ENCODE data around the gene CDH4.

Gene CDH4

GRCh38 chr20:61254881-61255626 lies 3.0 kb downstream of the CDH4 start:
- TF ChIP-seq ZBTB7A (IDR thresholded peaks at IDR 0.05; ENCODE audit: low read depth) (no peak), REST (IDR thresholded peaks at IDR 0.05; ENCODE audit: low read depth) (no peak), TCF12 (IDR thresholded peaks at IDR 0.05; ENCODE audit: low read depth) (no peak), TAF1 (IDR thresholded peaks at IDR 0.05; ENCODE audit: low read depth) (no peak), YY1 (IDR thresholded peaks at IDR 0.05; ENCODE audit: low read depth) (no peak), RAD21 (IDR thresholded peaks at IDR 0.05; ENCODE audit: low read depth) (no peak), EGR1 (IDR thresholded peaks at IDR 0.05) (no peak), CEBPB (IDR thresholded peaks at IDR 0.05) (no peak)

DNA sequence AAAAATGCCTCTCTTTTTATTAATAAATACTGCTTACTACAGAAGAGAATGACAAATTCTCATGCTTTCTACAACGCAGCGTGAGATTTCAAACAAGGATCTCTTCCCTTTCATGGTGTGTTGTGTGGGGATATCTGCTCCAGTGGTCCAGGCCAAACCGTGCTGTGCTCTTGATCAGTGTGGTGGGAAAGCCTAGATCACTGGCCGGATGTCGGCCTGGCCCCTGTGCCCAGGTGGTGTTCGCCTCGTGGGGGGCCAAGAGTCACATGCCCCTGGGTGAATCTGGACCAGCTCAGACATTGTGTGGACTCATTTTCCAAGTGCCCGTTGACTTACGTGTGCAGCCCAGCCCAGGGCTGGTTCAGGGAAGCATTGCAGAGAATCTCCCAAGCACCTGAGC lies 4.3 kb downstream of the CDH4 start:
- no peak for TF ChIP-seq NFIC (IDR thresholded peaks at IDR 0.05)
- no peak for TF ChIP-seq CEBPB (IDR thresholded peaks at IDR 0.05)
- TF ChIP-seq ZBTB7A (IDR thresholded peaks at IDR 0.05; ENCODE audit: low read depth), result no peak
- no peak for TF ChIP-seq EGR1 (IDR thresholded peaks at IDR 0.05)
- TF ChIP-seq TEAD4 (IDR thresholded peaks at IDR 0.05), result no peak
- TF ChIP-seq TCF12 (IDR thresholded peaks at IDR 0.05; ENCODE audit: low read depth), result no peak
- no peak for TF ChIP-seq YY1 (IDR thresholded peaks at IDR 0.05; ENCODE audit: low read depth)
- no peak for TF ChIP-seq MAX (IDR thresholded peaks at IDR 0.05)
- TF ChIP-seq TAF1 (IDR thresholded peaks at IDR 0.05; ENCODE audit: low read depth), result no peak
- TF ChIP-seq EP300 (IDR thresholded peaks at IDR 0.05; ENCODE audit: borderline replicate concordance), result no peak
- TF ChIP-seq RAD21 (IDR thresholded peaks at IDR 0.05; ENCODE audit: low read depth), result no peak
- TF ChIP-seq CREB1 (IDR thresholded peaks at IDR 0.05; ENCODE audit: low read depth), result no peak
- no peak for TF ChIP-seq REST (IDR thresholded peaks at IDR 0.05; ENCODE audit: low read depth)
- TF ChIP-seq FOXM1 (IDR thresholded peaks at IDR 0.05; ENCODE audit: borderline replicate concordance, low read depth), result no peak

GRCh38 chr20:61256824-61257223 lies 4.8 kb downstream of the CDH4 start:
- TF ChIP-seq FOXM1 (IDR thresholded peaks at IDR 0.05; ENCODE audit: borderline replicate concordance, low read depth) (no peak), EP300 (IDR thresholded peaks at IDR 0.05; ENCODE audit: borderline replicate concordance) (no peak), CREB1 (IDR thresholded peaks at IDR 0.05; ENCODE audit: low read depth) (no peak), REST (IDR thresholded peaks at IDR 0.05; ENCODE audit: low read depth) (no peak), ZBTB7A (IDR thresholded peaks at IDR 0.05; ENCODE audit: low read depth) (no peak)

DNA sequence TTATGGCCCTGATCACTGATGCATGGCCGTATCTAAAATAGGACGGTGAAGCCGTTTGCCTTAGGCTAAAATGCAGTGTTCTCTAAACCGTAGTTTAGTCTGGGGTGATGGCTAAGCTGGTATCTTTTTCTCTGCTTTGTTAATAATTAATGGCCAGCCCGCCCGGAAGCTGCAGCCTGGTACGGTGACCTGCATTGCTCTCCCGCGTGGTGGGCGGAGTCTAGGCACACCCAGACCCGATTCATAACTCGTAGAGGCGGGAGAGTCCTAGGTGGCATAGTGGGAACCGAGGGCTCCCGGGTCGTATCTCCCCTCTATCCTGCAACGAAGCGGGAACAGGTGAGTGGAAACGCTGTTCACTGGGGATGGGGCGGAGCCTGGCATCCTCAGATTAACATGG lies 5.5 kb downstream of the CDH4 start:
- no peak for TF ChIP-seq NFIC (IDR thresholded peaks at IDR 0.05)
- TF ChIP-seq USF1 (IDR thresholded peaks at IDR 0.05), result no peak
- no peak for TF ChIP-seq YY1 (IDR thresholded peaks at IDR 0.05; ENCODE audit: low read depth)
- no peak for TF ChIP-seq MAX (IDR thresholded peaks at IDR 0.05)
- no peak for TF ChIP-seq TEAD4 (IDR thresholded peaks at IDR 0.05)
- TF ChIP-seq FOXM1 (IDR thresholded peaks at IDR 0.05; ENCODE audit: borderline replicate concordance, low read depth), result no peak
- TF ChIP-seq CREB1 (IDR thresholded peaks at IDR 0.05; ENCODE audit: low read depth), result no peak
- no peak for TF ChIP-seq TAF1 (IDR thresholded peaks at IDR 0.05; ENCODE audit: low read depth)
- TF ChIP-seq RAD21 (IDR thresholded peaks at IDR 0.05; ENCODE audit: low read depth), result no peak
- no peak for TF ChIP-seq CEBPB (IDR thresholded peaks at IDR 0.05)
- TF ChIP-seq EP300 (IDR thresholded peaks at IDR 0.05; ENCODE audit: borderline replicate concordance), result no peak
- no peak for TF ChIP-seq ZBTB7A (IDR thresholded peaks at IDR 0.05; ENCODE audit: low read depth)
- TF ChIP-seq TCF12 (IDR thresholded peaks at IDR 0.05; ENCODE audit: low read depth), result no peak
- no peak for TF ChIP-seq REST (IDR thresholded peaks at IDR 0.05; ENCODE audit: low read depth)
- no peak for TF ChIP-seq EGR1 (IDR thresholded peaks at IDR 0.05)

All from Ishikawa (cell line).